HG03045 (cell line): ENCODE data around the gene VMO1.
A peak's percentile ranks its signal among the peaks of the same experiment; 100 is the strongest.

Source experiments
- ATAC-seq: cut with Tn5 transposase; IDR thresholded peaks from one replicate; pipeline ENCODE4 v1.9.1; 2021; ENCODE audit warnings: mild to moderate bottlenecking, moderate library complexity; ENCODE audit not compliant: unreplicated experiment

The VMO1 gene

GRCh38 chr17:4766201-4766600 is 20.0 kb downstream of the VMO1 start:
- no peak for ATAC-seq

GRCh38 chr17:4764595-4764994 is 21.6 kb downstream of the VMO1 start:
- ATAC-seq = no peak

- no peak for ATAC-seq
Measured at GRCh38 chr17:4759776-4760236, 26.4 kb downstream of the VMO1 start.

GRCh38 chr17:4753392-4753791 is 32.8 kb downstream of the VMO1 start:
- no peak for ATAC-seq

- ATAC-seq = no peak
Measured at GRCh38 chr17:4751932-4752331, 34.2 kb downstream of the VMO1 start.

GRCh38 chr17:4750606-4751005 is 35.6 kb downstream of the VMO1 start:
- no peak for ATAC-seq

- ATAC-seq = no peak
Measured at GRCh38 chr17:4748686-4749085, 37.5 kb downstream of the VMO1 start.

- no peak for ATAC-seq
Measured at GRCh38 chr17:4747847-4748246, 38.3 kb downstream of the VMO1 start.

- no peak for ATAC-seq
Measured at GRCh38 chr17:4744999-4745969, 40.9 kb downstream of the VMO1 start.

- no peak for ATAC-seq
Measured at GRCh38 chr17:4743898-4744297, 42.3 kb downstream of the VMO1 start.

- ATAC-seq = no peak
Measured at GRCh38 chr17:4743216-4743615, 42.9 kb downstream of the VMO1 start.

GRCh38 chr17:4742629-4743028 is 43.5 kb downstream of the VMO1 start:
- ATAC-seq = no peak

GRCh38 chr17:4742133-4742532 is 44.0 kb downstream of the VMO1 start:
- no peak for ATAC-seq

- no peak for ATAC-seq
Measured at GRCh38 chr17:4741544-4741943, 44.6 kb downstream of the VMO1 start.

- no peak for ATAC-seq
Measured at GRCh38 chr17:4740584-4740983, 45.6 kb downstream of the VMO1 start.

- no peak for ATAC-seq
Measured at GRCh38 chr17:4740025-4740351, 46.2 kb downstream of the VMO1 start.

GRCh38 chr17:4739122-4740024 is 46.8 kb downstream of the VMO1 start, which contains the start of the genes CXCL16 and ZMYND15:
Gene CXCL16, minus strand, starts transcription at chr17:4739928. Its CDS starts 589 bp downstream, at chr17:4739339.
Gene ZMYND15, plus strand, starts transcription at chr17:4739833. Its CDS starts 716 bp downstream, at chr17:4740549.
- ATAC-seq = peak; percentile 54

- no peak for ATAC-seq
Measured at GRCh38 chr17:4738136-4739121, 47.7 kb downstream of the VMO1 start.

GRCh38 chr17:4735876-4736651 is 50.1 kb downstream of the VMO1 start:
- no peak for ATAC-seq
